Measurements from ENCODE around the gene SIX4.

- TF ChIP-seq POLR2A (IDR thresholded peaks at IDR 0.05) (no peak), EP300 (IDR thresholded peaks at IDR 0.05; ENCODE audit: low read depth) (no peak), CTCF (IDR thresholded peaks at IDR 0.05) (no peak), POLR2AphosphoS5 (IDR thresholded peaks at IDR 0.05) (no peak)
Measured at GRCh38 chr14:60695327-60695726, 28.8 kb downstream of the SIX4 start.
